Epithelial cell of esophagus (primary cell): Measurements from ENCODE around the gene TMEM63C.
A peak's percentile ranks its signal among the peaks of the same experiment; 100 is the strongest.

Experiments used
- DNase-seq: peaks from one replicate; pipeline ENCODE4 v3.0.0; 2010; ENCODE audit warnings: low read depth
- H3K4me3 ChIP-seq: 2 replicates; pipeline ENCODE4 v1.5.1; 2011; ENCODE audit warnings: mild to moderate bottlenecking, low read length, control low read depth
- TF ChIP-seq, protein P1 (sequence below): IDR thresholded peaks from 2 replicates; pipeline ENCODE4 v1.5.1; 2011; ENCODE audit warnings: low read depth, mild to moderate bottlenecking, low read length, control low read depth, inconsistent platforms; ENCODE audit not compliant: insufficient read depth; ENCODE audit errors: missing control alignments

TMEM63C gene

DNA sequence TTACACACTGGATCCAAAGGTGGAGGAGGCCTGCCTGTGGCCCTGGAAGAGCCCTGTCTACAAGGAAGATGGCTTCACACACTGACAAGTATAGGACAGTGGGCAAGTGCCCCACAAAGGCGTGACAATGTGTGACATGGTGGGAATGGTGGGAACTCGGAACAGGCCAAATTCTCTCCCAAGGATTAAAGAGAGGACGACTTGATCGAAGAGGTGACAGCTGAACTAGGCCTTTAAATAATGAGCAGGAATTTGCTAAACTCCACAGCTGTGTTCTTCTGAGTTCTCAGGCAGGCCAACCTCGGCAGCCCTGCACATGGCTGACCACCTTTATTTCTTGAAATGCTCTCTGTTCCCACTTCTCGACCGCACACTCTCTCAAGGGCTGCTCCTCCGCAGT is 115.3 kb downstream of the TMEM63C start:
- no peak for DNase-seq
- H3K4me3 ChIP-seq = no peak overlapping the region
- TF ChIP-seq, protein P1, sequence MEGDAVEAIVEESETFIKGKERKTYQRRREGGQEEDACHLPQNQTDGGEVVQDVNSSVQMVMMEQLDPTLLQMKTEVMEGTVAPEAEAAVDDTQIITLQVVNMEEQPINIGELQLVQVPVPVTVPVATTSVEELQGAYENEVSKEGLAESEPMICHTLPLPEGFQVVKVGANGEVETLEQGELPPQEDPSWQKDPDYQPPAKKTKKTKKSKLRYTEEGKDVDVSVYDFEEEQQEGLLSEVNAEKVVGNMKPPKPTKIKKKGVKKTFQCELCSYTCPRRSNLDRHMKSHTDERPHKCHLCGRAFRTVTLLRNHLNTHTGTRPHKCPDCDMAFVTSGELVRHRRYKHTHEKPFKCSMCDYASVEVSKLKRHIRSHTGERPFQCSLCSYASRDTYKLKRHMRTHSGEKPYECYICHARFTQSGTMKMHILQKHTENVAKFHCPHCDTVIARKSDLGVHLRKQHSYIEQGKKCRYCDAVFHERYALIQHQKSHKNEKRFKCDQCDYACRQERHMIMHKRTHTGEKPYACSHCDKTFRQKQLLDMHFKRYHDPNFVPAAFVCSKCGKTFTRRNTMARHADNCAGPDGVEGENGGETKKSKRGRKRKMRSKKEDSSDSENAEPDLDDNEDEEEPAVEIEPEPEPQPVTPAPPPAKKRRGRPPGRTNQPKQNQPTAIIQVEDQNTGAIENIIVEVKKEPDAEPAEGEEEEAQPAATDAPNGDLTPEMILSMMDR = no peak

DNA sequence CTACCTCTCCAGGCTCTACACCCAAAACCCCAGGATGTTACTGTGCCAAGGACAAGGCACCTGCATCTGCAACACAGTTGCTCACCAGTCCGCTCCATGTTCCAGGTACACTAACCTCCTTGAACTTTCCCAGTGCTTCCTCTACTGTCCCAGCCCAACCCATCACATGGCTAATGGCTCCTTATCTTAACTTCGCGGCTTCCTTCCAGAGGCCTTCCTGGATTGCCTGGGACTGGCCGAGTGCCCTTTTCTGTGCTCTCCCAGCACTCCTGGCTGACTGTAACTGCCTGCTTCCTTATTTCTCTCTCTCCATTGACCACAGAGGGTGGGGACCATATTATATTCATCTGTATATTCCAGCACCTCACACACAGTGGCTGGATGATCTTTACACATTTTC is 118.2 kb downstream of the TMEM63C start:
- no peak for DNase-seq
- no peak overlapping the region for H3K4me3 ChIP-seq
- TF ChIP-seq, protein P1 = no peak

DNA sequence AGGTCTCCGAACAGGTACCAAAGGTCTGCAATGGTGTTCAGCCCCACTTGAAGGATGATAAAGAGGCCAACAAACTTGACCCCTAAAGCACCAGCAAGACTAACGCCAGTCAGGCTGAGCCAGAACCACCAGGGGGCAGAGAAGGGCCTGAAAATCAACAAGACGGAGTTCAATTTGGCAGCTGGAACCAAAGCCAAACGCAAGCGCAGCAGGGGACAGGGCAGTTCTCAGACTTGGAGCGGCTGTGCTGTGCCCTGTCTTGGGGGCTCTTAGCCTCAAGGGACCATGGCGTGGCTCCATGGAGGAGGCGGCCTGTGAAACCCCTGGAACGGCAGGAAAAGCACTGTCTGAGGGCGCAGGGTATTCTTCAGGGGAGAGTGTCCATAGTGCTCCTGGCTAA is 119.5 kb downstream of the TMEM63C start:
- TF ChIP-seq, protein P1 = peak; percentile 97
- peak; percentile 87 for DNase-seq
- no peak overlapping the region for H3K4me3 ChIP-seq

DNA sequence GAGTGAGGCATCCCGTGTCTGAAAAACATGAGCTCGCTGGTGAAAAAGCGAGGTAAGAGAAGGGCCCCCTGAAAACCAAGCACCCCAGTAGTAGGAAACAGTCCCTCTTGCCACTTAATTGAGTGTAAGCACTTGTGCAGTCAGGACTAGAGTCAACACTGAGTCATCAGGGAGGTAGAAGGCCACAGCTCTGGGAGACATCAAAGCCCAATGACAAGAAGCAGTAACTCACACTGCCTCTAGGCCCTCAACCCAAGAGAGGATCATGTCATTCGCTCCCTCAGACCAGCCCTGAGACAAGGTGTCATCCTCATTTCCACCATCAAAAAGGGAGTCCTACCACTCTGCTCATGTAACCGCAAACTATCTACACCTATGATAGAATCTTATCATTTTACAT is 121.3 kb downstream of the TMEM63C start:
- TF ChIP-seq, protein P1 = peak; percentile 26
- peak; percentile 94 for DNase-seq
- H3K4me3 ChIP-seq = no peak overlapping the region

DNA sequence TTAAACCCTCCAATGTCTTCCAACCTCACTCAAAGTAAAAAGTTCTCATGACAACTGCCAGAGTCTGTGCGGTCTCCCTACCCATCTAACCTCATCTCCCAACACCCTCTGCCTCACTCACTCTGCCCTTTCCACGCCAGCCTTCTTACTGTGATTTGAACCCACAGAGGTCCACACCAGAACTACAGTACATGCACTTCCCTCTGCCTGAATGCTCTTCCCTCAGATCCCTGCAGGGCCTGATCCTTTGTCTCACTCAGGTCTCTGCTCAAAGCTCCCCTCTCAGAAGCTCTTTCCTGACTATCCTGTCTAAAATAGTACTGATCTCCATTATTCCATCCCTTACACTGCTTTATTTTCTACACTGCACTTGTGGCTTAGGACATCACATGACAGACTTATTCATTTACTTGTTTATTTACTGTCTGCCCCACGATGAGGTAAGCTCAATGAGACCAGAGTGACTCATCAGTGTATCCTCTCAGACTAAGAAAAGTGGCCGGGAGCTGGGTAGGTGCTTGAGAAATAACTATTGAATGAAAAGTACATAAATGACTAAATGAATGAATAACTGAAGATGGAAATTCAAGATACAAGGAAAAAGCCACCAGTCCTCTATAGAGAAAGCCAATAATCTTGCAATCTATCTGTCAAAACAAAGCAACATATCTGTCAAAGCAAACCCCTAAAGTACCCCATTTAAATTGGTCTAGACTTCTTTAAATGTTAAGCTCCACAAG is 122.0 kb downstream of the TMEM63C start:
- TF ChIP-seq, protein P1 = no peak
- H3K4me3 ChIP-seq = no peak overlapping the region
- DNase-seq = peak; percentile 98

DNA sequence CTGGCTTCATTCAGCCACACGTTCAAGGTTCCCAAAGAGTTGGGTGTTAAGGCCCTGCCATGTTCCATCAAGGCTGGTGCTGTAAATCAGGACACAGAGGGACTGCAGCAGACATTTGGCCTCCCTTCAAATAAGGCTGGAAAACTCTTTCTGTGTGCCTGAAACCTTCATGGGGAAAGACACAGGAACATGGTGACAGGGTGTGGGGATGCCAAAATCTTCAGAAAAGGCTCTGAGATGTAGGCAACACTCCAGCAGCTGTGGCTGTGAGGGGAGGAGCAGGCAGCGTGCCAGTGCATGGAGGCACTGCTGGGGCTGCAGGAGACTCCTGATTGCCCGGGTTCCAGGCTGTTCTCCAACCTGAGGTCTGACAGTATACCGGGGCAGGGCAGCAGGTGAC is 124.1 kb downstream of the TMEM63C start:
- no peak overlapping the region for H3K4me3 ChIP-seq
- TF ChIP-seq, protein P1 = no peak
- no peak for DNase-seq

DNA sequence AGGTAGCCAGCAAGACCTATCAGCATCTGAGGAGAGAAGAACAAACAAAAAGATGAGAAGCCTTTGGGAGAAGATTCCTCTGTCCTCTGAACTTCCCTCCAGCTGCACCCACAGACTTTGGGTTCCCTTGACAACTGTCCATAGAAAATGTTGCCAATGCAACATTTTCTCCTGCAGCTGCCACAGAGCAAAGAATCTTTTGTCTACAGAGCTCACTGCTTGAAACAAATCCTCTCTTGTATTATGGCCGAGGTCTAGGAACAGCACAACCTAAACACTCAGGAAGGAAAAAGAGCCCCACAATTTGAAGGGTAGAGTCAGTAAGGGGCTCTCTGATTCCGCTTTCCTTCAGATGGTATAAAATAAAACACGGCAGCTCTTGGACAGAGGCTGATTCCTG is 124.8 kb downstream of the TMEM63C start:
- no peak for DNase-seq
- TF ChIP-seq, protein P1 = no peak
- H3K4me3 ChIP-seq = no peak overlapping the region
